Measurements from ENCODE around the gene ANGPT4.
"Not testable (repeated sequence)": the region's sequence is repeated elsewhere in the genome, so short reads cannot be mapped to it uniquely, and the experiment has no call there.

ANGPT4 gene

DNA sequence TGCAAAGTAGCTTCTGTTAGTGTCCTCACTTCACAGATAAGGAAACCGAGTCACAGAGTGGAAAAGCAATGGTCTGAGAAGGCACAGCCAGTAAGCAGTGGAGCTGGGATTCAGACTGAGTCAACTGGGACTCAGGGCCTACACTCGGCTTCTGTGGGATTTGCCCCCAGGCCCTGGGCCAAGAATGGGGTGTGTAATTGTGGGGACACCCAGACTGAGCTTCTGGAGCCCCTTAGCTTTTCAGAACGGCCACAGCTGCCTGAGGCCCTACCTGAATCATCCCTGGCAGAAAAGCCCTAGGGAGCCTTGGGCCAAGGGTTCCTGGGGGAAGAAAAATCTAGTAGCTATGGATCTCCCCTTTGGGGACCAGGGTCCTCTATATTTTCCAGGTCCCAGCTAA is 6.5 kb downstream of the ANGPT4 start:
- Mint-ChIP-seq H3K4me3 (no peak overlapping the region), H3K27ac (no peak overlapping the region), H3K4me1 (ENCODE audit: low read depth in 2 of 2) (peaks cover 2 to 8% of the 10 kb centered on the region in 2 donors), H3K9me3 (no peaks in the 10 kb centered on the region), H3K27me3 (peaks cover 15 to 27% of the 10 kb centered on the region in 2 donors), H3K36me3 (ENCODE audit: insufficient read depth) (peaks cover 3% of the 10 kb centered on the region)
- ATAC-seq (replicated peaks) = no peak
- no peak for DNase-seq

DNA sequence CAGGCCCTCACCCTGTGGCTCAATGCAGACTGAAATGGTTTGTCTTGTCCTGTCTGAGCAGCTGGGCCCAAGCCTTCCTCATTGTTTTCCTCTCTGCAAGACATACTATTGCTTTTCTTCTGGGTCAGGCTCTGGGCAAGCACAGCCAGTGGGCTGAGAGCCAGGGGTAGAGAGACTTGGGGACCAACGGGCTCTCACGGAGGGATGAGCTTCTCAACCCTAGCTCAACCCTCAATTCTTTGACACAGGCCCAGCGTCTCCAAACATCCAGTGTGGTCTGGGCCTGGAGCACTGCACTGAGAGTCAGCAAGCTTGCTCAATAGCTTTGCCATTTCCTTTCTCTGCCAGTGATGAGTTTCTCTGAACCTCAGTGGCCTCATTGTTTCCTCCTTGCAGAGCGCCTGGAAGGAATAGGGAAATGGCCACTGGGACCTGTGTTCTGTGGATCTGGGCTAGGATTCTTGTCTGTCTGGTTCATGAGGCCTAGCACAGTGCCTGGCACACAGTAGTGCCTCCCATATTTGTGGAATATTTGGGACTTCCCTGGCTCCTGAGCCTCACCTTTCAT is 9.3 kb downstream of the ANGPT4 start:
- H3K4me3 Mint-ChIP-seq = no peak overlapping the region
- H3K4me1 Mint-ChIP-seq (ENCODE audit: low read depth in 2 of 2) = peaks cover 0 to 8% of the 10 kb centered on the region in 2 donors
- no peak for DNase-seq
- H3K27me3 Mint-ChIP-seq = no peaks in the 10 kb centered on the region
- H3K27ac Mint-ChIP-seq = no peak overlapping the region
- H3K36me3 Mint-ChIP-seq (ENCODE audit: insufficient read depth) = peaks cover 3% of the 10 kb centered on the region
- no peak for ATAC-seq (replicated peaks)
- H3K9me3 Mint-ChIP-seq = no peaks in the 10 kb centered on the region

DNA sequence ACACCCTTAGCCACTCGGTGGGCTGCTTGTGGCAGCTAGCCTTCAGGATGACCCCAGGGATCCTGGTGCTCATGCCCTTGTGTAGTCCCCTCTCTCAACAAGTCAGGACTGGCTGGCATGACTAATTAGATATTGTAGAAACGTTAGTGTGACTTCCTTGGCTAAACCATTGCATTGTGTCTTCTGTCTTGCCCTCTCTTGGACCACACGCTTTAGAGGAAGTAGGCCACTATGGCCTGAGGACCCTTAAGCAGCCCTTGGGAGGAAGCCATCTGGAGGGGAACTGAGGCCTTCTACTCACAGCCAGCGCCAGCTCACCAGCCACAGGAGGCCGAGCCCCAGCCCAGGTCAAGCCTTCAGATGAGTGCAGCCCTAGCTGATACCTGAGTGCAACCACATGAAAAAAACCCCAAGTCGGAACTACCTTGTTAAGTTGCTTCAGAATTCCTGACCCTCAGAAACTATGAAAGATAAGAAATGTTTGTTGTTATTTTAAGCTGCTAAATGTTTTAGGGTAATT is 10.1 kb downstream of the ANGPT4 start:
- no peaks in the 10 kb centered on the region for H3K9me3 Mint-ChIP-seq
- peaks cover 0 to under 1% of the 10 kb centered on the region in 2 donors for H3K4me1 Mint-ChIP-seq (ENCODE audit: low read depth in 2 of 2)
- no peak overlapping the region for H3K27ac Mint-ChIP-seq
- H3K4me3 Mint-ChIP-seq = no peak overlapping the region
- DNase-seq (no peak), ATAC-seq (replicated peaks) (no peak)
- H3K27me3 Mint-ChIP-seq = no peaks in the 10 kb centered on the region
- H3K36me3 Mint-ChIP-seq (ENCODE audit: insufficient read depth) = no peaks in the 10 kb centered on the region

DNA sequence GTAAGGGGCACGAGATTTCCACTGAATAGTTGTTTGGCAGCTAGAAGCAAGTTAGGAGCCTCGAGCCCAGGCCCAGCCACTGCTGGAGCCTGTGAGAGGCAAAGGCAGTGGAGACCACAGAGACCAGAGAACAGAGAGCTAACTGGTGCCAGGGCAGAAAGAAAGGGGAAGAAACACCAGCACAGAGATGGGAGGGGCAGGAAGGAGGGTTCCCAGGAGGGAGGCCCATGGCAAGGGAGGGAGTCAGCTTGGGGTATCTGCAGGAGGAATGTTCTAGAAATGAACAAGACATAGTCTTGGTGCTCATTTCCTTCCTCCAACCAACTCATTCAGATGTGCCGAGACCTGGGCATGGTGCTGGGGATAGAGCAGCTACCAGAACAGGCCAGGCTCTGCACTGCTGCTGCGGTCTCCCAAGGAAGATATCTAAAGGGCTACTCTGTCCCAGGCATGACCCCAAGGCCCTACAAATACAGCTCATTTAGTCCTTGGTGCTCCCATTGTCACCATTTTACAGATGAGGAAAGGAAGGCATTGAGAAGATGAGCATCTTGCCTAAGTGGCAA is 10.7 kb downstream of the ANGPT4 start:
- H3K4me3 Mint-ChIP-seq = no peak overlapping the region
- no peak overlapping the region for H3K27ac Mint-ChIP-seq

DNA sequence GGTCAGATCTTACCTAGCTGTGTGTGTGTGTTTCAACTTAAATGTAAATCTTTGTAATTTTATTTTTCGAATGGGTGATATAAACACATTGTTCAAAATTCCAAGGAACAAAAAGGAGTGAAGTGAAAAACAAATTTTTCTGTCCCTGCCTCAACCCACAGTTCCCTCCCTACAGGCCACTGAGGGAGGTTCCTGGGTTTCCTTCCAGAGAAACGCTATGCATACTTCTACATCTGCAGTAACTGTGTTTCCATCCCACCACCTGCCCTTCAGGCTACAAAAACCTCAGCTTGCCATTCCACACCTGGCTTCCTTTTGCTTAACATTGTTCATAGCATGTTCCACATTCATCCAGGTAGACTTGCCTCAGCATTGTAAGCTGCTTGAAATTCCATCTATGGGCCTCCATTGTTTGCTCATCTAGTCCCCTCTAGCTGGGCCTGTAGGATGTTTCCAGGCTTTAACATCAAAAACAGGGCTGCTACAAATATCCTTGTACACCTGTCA is 12.0 kb downstream of the ANGPT4 start:
- no peak for DNase-seq
- no peak for ATAC-seq (replicated peaks)
- Mint-ChIP-seq H3K4me1 (ENCODE audit: low read depth in 2 of 2) (no peaks in the 10 kb centered on the region), H3K9me3 (no peaks in the 10 kb centered on the region), H3K27me3 (peaks cover 0 to 9% of the 10 kb centered on the region in 2 donors), H3K36me3 (ENCODE audit: insufficient read depth) (no peaks in the 10 kb centered on the region), H3K27ac (no peak overlapping the region), H3K4me3 (no peak overlapping the region)

More for the DNA sequence above, 10.7 kb downstream of the ANGPT4 start:
- Mint-ChIP-seq H3K4me1 (ENCODE audit: low read depth in 2 of 2) (no peaks in the 10 kb centered on the region), H3K9me3 (no peaks in the 10 kb centered on the region), H3K27me3 (no peaks in the 10 kb centered on the region), H3K36me3 (ENCODE audit: insufficient read depth) (no peaks in the 10 kb centered on the region)
- ATAC-seq (replicated peaks) = no peak
- DNase-seq = no peak

DNA sequence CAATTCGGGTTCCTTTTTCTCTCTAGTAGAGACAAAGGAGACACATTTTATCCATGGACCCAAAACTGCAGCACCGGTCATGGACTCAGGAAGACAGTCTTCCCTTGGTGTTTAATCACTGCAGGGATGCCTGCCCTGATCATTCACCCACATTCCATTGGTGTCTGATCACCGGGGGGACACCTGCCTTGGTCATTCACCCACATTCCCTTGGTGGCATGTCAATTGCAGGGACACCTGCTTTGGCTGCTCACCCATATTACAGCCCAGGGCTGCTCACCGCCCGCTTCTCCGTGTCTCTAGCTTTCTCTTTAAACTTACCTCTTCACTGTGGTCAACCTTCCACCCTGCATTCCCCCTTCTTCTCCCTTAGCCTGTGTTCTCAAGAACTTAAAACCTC is 18.7 kb downstream of the ANGPT4 start:
- not testable (repeated sequence) for ATAC-seq (replicated peaks); H3K9me3 Mint-ChIP-seq; H3K36me3 Mint-ChIP-seq (ENCODE audit: insufficient read depth); DNase-seq; H3K4me1 Mint-ChIP-seq (ENCODE audit: low read depth in 2 of 2); H3K27ac Mint-ChIP-seq; H3K4me3 Mint-ChIP-seq
- peaks cover 29 to 33% of the 10 kb centered on the region in 2 donors for H3K27me3 Mint-ChIP-seq

DNA sequence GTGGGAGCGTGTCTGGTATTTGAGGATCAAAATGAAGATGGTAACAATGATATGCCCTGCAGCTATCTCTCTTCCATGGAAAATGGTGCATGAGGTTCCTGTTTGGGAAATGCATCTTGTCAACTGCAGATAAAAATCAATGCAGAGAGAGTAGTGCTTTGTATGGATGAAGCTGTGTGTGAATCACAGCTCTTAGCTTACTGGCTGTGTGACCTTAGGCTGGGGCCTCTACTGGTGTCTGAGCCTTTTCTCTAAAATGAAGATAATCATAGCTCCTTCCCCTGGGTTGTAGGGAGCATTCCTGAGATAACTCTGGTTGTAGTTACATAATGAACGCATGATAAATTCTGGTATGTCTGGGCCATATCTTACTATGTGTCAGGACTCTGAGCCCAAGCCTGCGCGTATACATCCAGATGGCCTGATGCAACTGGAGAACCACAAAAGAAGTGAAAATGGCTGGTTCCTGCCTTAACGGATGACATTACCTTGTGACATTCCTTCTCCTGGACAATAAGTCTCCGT is 19.6 kb downstream of the ANGPT4 start:
- H3K27ac Mint-ChIP-seq = no peak overlapping the region
- DNase-seq (no peak), ATAC-seq (replicated peaks) (no peak)
- no peaks in the 10 kb centered on the region for H3K9me3 Mint-ChIP-seq
- no peak overlapping the region for H3K4me3 Mint-ChIP-seq
- no peaks in the 10 kb centered on the region for H3K4me1 Mint-ChIP-seq (ENCODE audit: low read depth in 2 of 2)
- H3K36me3 Mint-ChIP-seq (ENCODE audit: insufficient read depth) = no peaks in the 10 kb centered on the region
- peaks cover 29 to 41% of the 10 kb centered on the region in 2 donors for H3K27me3 Mint-ChIP-seq

DNA sequence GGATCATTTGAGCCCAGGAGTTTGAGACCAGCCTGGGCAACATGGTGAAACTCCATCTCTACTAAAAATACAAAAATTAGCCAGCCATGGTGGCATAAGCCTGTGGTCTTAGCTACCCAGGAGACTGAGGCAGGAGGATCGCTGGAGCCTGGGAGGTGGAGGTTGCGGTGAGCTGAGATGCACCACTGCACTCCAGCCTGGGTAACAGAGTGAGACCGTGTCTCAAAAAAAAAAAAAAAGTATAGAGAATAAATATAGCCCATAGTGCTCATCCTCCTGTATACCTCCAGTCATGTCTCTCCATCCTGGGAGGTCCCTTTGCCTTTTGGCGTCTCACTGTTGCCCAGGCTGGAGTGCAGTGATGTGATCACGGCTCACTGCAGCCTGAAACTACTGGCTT is 23.8 kb downstream of the ANGPT4 start:
- not testable (repeated sequence) for H3K4me1 Mint-ChIP-seq (ENCODE audit: low read depth in 2 of 2); ATAC-seq (replicated peaks); H3K36me3 Mint-ChIP-seq (ENCODE audit: insufficient read depth); DNase-seq; H3K4me3 Mint-ChIP-seq; H3K9me3 Mint-ChIP-seq; H3K27ac Mint-ChIP-seq
- H3K27me3 Mint-ChIP-seq = peaks cover 10 to 48% of the 10 kb centered on the region in 2 donors

DNA sequence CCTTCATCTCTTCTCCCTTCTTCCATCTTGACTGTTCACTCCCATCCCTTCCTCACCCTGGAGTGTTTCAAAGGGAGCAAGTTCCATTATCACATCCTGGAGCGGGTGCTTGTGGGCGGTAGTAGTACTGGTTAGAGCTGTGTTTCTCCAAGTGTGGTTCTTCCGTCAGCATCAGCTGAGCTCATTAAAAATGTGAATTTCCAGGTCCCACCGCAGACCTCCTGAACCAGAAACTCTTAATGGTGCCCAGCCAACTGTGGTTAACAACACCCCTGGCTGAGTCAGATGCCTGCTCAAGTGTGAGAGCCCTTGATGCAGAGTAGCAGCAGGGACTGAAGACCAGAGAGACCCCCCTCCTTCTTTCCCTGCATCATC is 24.4 kb downstream of the ANGPT4 start:
- no peak for ATAC-seq (replicated peaks)
- H3K36me3 Mint-ChIP-seq (ENCODE audit: insufficient read depth) = no peaks in the 10 kb centered on the region

DNA sequence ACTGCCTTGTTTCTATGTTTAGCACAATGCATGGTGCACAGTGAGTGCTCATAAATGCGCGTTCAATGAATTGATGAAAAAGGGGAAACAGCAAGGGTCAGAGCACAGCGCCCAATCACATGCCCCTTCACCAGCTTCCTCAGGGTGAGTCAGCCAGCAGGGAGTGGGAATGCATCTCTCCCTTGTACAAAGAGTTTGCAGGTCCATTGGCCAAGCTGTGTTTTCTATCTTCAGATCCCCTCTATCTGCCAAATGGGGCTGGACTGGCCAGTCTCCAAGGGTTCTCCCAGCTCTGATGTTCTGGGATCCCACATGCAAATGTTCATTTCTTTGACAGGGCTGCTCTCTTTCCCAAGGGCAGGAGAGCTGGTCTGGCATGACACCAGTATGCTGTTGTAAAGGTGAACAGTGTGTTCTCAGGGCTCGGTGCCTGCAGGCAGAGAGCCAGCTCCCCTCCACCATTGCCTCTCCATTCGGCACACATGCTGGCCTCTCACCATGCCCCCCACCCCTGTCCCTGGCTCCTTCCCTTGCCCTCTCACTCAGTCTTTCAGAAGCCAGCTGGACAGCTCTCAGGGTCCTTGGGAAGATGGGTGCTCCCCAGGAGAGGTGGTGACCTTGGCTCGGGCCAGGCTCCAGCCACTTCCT is 25.0 kb downstream of the ANGPT4 start:
- no peak for ATAC-seq (replicated peaks)
- Mint-ChIP-seq H3K36me3 (ENCODE audit: insufficient read depth) (no peaks in the 10 kb centered on the region), H3K27ac (no peak overlapping the region), H3K9me3 (no peaks in the 10 kb centered on the region), H3K4me3 (no peak overlapping the region), H3K4me1 (ENCODE audit: low read depth in 2 of 2) (peaks cover 0 to 2% of the 10 kb centered on the region in 2 donors), H3K27me3 (peaks cover 6 to 44% of the 10 kb centered on the region in 2 donors)
- no peak for DNase-seq

More for the DNA sequence above, 24.4 kb downstream of the ANGPT4 start:
- no peaks in the 10 kb centered on the region for H3K9me3 Mint-ChIP-seq
- peaks cover 6 to 48% of the 10 kb centered on the region in 2 donors for H3K27me3 Mint-ChIP-seq
- no peak for DNase-seq
- H3K27ac Mint-ChIP-seq = no peak overlapping the region
- peaks cover 0 to 2% of the 10 kb centered on the region in 2 donors for H3K4me1 Mint-ChIP-seq (ENCODE audit: low read depth in 2 of 2)
- no peak overlapping the region for H3K4me3 Mint-ChIP-seq

DNA sequence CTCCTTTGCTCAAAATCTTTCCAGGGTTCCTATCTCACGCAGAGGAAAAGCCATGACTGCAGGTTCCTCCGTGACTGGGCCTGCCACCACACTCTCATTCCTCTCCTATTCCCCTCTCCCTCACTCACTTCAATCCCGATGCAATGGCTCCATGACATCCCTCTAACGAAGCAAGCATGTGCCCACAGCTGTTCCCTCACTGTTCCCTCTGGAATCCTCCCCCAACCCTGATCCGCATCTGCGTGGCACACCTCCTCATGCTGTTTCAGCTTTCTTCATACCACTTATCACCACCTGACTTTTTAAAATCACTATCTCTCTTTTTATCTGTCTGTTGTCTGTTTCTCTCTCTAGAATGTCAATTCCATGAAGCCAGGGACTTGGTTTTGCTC is 25.5 kb downstream of the ANGPT4 start:
- DNase-seq (no peak), ATAC-seq (replicated peaks) (no peak)
- Mint-ChIP-seq H3K27ac (no peak overlapping the region), H3K9me3 (no peaks in the 10 kb centered on the region), H3K4me3 (no peak overlapping the region), H3K4me1 (ENCODE audit: low read depth in 2 of 2) (peaks cover 0 to 2% of the 10 kb centered on the region in 2 donors), H3K27me3 (peaks cover 6 to 41% of the 10 kb centered on the region in 2 donors), H3K36me3 (ENCODE audit: insufficient read depth) (no peaks in the 10 kb centered on the region)

DNA sequence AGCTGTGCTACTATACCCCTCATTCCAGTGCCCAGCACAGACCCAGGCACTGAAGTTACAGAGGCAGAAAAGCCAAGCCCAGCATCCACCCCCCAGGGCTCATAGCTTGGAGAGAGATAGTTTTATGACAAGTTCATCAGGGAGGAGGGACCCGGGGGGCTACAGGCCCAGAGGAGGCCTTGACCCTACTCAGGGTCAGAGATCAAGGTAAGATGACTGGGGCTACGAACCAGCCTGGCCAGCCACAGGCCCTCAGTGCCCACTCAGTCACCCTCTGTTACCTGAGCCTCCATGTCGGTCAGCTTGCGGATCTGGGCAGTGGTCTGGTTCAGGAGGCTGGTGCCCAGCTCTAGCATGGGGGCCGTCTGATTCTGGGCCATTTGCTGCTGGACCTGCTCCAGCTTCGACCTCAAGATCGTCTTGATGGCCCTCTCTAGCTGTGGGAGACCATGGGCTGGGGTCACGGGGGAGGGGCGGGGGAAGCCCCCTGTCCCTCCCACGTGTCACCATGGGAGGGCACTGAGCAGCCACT is 26.1 kb downstream of the ANGPT4 start:
- ATAC-seq (replicated peaks) (no peak), DNase-seq (no peak)
- Mint-ChIP-seq H3K9me3 (no peaks in the 10 kb centered on the region), H3K4me3 (no peak overlapping the region), H3K4me1 (ENCODE audit: low read depth in 2 of 2) (peaks cover 0 to 2% of the 10 kb centered on the region in 2 donors), H3K27me3 (peaks cover 6 to 47% of the 10 kb centered on the region in 2 donors), H3K27ac (no peak overlapping the region), H3K36me3 (ENCODE audit: insufficient read depth) (no peaks in the 10 kb centered on the region)

DNA sequence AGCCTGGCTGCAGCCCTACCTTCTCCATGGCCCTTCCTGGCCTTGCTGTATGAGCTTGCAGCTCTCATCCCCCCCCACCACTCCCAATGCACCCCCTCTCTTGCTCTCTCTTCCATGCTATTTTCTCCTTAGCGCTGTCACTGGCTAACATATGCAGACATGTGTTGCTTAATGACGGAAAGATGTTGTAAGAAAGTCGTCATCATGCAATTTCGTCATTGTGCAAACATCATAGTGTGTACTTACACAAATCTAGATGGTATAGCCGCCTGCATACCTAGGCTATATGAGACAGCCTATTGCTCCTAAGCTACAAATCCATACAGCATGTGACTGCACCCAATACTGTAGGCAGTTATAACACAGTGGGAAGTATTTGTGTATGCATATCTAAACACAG is 27.0 kb downstream of the ANGPT4 start:
- Mint-ChIP-seq H3K36me3 (ENCODE audit: insufficient read depth) (no peaks in the 10 kb centered on the region), H3K4me1 (ENCODE audit: low read depth in 2 of 2) (peaks cover 0 to 2% of the 10 kb centered on the region in 2 donors), H3K9me3 (no peaks in the 10 kb centered on the region), H3K4me3 (no peak overlapping the region), H3K27ac (no peak overlapping the region), H3K27me3 (peaks cover 6 to 49% of the 10 kb centered on the region in 2 donors)
- ATAC-seq (replicated peaks) (no peak), DNase-seq (no peak)
